ENCODE data around the gene PITPNB. TPM values are rescaled to one million over a fixed set of nuclear protein-coding genes. Genes with fewer than 3 reads are reported as not detected.

The PITPNB gene
- total and polyA plus RNA-seq, 4 donors = 50.7 to 162 (median 102) TPM

DNA sequence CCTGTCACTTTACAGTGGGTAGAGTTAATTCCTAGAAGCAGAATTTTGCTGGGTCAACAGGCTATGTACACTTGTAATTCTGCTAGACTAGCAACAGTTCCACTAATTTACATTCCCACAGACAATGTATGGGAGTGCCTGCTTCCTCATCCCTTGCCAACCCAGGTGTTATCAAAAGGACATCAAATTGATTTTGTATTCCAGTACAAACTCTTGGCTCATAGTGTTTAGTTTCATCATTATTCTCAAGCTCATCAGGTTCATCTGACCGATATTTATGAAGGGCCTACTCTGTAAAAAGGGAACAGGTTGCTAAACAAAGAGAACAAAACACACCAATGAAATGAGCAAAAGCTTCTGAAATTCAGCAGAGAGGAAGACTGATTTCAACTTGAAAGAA lies 30.7 kb downstream of the PITPNB start:
- Histone ChIP-seq H3K27ac (ENCODE audit: low read depth in 1 of 2, low read length in 2 of 2) (peak overlapping the region in 1 of 2 donors; percentile 37), H3K4me3 (ENCODE audit: low read length in 2 of 2) (no peak overlapping the region), H3K36me3 (ENCODE audit: control insufficient read depth in 1 of 2, insufficient read depth in 2 of 2, low read length in 1 of 2) (peaks cover 0 to 6% of the 10 kb centered on the region in 2 donors), H3K4me1 (ENCODE audit: control insufficient read depth in 1 of 2, insufficient read depth in 2 of 2, low read length in 2 of 2) (peaks cover 0 to 4% of the 10 kb centered on the region in 2 donors), H3K27me3 (ENCODE audit: control insufficient read depth in 1 of 2, insufficient read depth in 2 of 2, low read length in 1 of 2) (no peaks in the 10 kb centered on the region), H3K9me3 (ENCODE audit: control insufficient read depth, low read length) (no peaks in the 10 kb centered on the region)
- ATAC-seq (ENCODE audit: low FRiP score) = no peak
- intact Hi-C loops (cut with DNase I) = no loop called here
- WGBS, 2 donors = 92 to 98% methylated on average over 1 of the region's 1 CpG
- DNase-seq = no peak

DNA sequence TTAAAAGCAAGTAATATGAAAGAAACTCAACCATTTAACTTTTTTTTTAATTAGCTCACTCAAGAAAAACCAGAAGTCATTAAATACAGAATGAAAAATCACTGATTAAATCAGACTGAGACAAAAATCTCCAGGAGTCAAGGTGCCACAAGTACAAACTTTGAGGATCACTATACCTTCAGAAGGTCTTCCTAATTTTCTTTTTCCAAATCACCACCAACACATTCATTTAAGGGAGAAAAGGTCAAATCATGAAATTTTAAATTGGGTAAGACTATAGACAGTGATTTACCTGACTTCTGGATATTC lies 32.3 kb downstream of the PITPNB start:
- Histone ChIP-seq H3K36me3 (ENCODE audit: control insufficient read depth in 1 of 2, insufficient read depth in 2 of 2, low read length in 1 of 2) (peaks cover 0 to 6% of the 10 kb centered on the region in 2 donors), H3K27me3 (ENCODE audit: control insufficient read depth in 1 of 2, insufficient read depth in 2 of 2, low read length in 1 of 2) (no peaks in the 10 kb centered on the region), H3K4me3 (ENCODE audit: low read length in 2 of 2) (no peak overlapping the region), H3K4me1 (ENCODE audit: control insufficient read depth in 1 of 2, insufficient read depth in 2 of 2, low read length in 2 of 2) (peaks cover 0 to 4% of the 10 kb centered on the region in 2 donors), H3K9me3 (ENCODE audit: control insufficient read depth, low read length) (no peaks in the 10 kb centered on the region), H3K27ac (ENCODE audit: low read depth in 1 of 2, low read length in 2 of 2) (no peak overlapping the region)
- intact Hi-C loops (cut with DNase I) = loop anchor here in 1 of 2 donors (2.0 kb wide), 1 partner anchor 32 kb away; the partner anchor contains the start of gene PITPNB
- no peak for DNase-seq
- no peak for ATAC-seq (ENCODE audit: low FRiP score)

GRCh38 chr22:27885977-27886842 lies 32.8 kb downstream of the PITPNB start:
- intact Hi-C loops (cut with DNase I) = loop anchor here in 1 of 2 donors (2.0 kb wide), 1 partner anchor 33 kb away; the partner anchor contains the start of gene PITPNB
- Histone ChIP-seq H3K36me3 (ENCODE audit: control insufficient read depth in 1 of 2, insufficient read depth in 2 of 2, low read length in 1 of 2) (peaks cover 0 to 6% of the 10 kb centered on the region in 2 donors), H3K4me1 (ENCODE audit: control insufficient read depth in 1 of 2, insufficient read depth in 2 of 2, low read length in 2 of 2) (peaks cover 0 to 4% of the 10 kb centered on the region in 2 donors), H3K9me3 (ENCODE audit: control insufficient read depth, low read length) (no peaks in the 10 kb centered on the region), H3K27me3 (ENCODE audit: control insufficient read depth in 1 of 2, insufficient read depth in 2 of 2, low read length in 1 of 2) (no peaks in the 10 kb centered on the region), H3K4me3 (ENCODE audit: low read length in 2 of 2) (no peak overlapping the region), H3K27ac (ENCODE audit: low read depth in 1 of 2, low read length in 2 of 2) (no peak overlapping the region)
- no peak for DNase-seq
- ATAC-seq (ENCODE audit: low FRiP score) = peak; percentile 77
- 66 to 73% methylated on average over 3 of the region's 3 CpGs for WGBS, 2 donors

- WGBS, 2 donors = 56 to 71% methylated on average over 5 of the region's 5 CpGs
- Histone ChIP-seq H3K4me3 (ENCODE audit: low read length in 2 of 2) (no peak overlapping the region), H3K36me3 (ENCODE audit: control insufficient read depth in 1 of 2, insufficient read depth in 2 of 2, low read length in 1 of 2) (peaks cover 0 to 4% of the 10 kb centered on the region in 2 donors), H3K27me3 (ENCODE audit: control insufficient read depth in 1 of 2, insufficient read depth in 2 of 2, low read length in 1 of 2) (no peaks in the 10 kb centered on the region), H3K4me1 (ENCODE audit: control insufficient read depth in 1 of 2, insufficient read depth in 2 of 2, low read length in 2 of 2) (peaks cover 3 to 4% of the 10 kb centered on the region in 2 donors), H3K27ac (ENCODE audit: low read depth in 1 of 2, low read length in 2 of 2) (peak overlapping the region in 1 of 2 donors; percentile 1), H3K9me3 (ENCODE audit: control insufficient read depth, low read length) (no peaks in the 10 kb centered on the region)
- no peak for DNase-seq
- ATAC-seq (ENCODE audit: low FRiP score) = no peak
- intact Hi-C loops (cut with DNase I) = loop anchor here in 1 of 2 donors (5.0 kb wide), 1 partner anchor 33 kb away; the partner anchor contains the start of gene PITPNB
Observed at GRCh38 chr22:27883656-27884350, 35.3 kb downstream of the PITPNB start.

- peak overlapping the region; percentile 25 to 39 for H3K27ac ChIP-seq (ENCODE audit: low read depth in 1 of 2, low read length in 2 of 2)
- DNase-seq = no peak
- ATAC-seq (ENCODE audit: low FRiP score) = no peak
- peaks cover 3 to 4% of the 10 kb centered on the region in 2 donors for H3K4me1 ChIP-seq (ENCODE audit: control insufficient read depth in 1 of 2, insufficient read depth in 2 of 2, low read length in 2 of 2)
- intact Hi-C loops (cut with DNase I) = loop anchor here in 1 of 2 donors (5.0 kb wide), 1 partner anchor 35 kb away; the partner anchor contains the start of gene PITPNB
- no peaks in the 10 kb centered on the region for H3K9me3 ChIP-seq (ENCODE audit: control insufficient read depth, low read length)
- no peaks in the 10 kb centered on the region for H3K27me3 ChIP-seq (ENCODE audit: control insufficient read depth in 1 of 2, insufficient read depth in 2 of 2, low read length in 1 of 2)
- H3K36me3 ChIP-seq (ENCODE audit: control insufficient read depth in 1 of 2, insufficient read depth in 2 of 2, low read length in 1 of 2) = peaks cover 0 to 2% of the 10 kb centered on the region in 2 donors
- H3K4me3 ChIP-seq (ENCODE audit: low read length in 2 of 2) = no peak overlapping the region
- WGBS, 2 donors = 60 to 67% methylated on average over 6 of the region's 6 CpGs
Observed at GRCh38 chr22:27882507-27883290, 36.4 kb downstream of the PITPNB start.

GRCh38 chr22:27881421-27881820 lies 37.6 kb downstream of the PITPNB start:
- WGBS, 2 donors = 5% methylated on average over 3 of the region's 3 CpGs
- DNase-seq (no peak), ATAC-seq (ENCODE audit: low FRiP score) (peak; percentile 75)
- intact Hi-C loops (cut with DNase I) = loop anchor here (2.0 to 5.0 kb wide), 2 partner anchors 36 to 127 kb away; partner anchors contain the start of gene PITPNB (in 1 of the 2)
- Histone ChIP-seq H3K4me3 (ENCODE audit: low read length in 2 of 2) (peak overlapping the region in 1 of 2 donors; percentile 34), H3K4me1 (ENCODE audit: control insufficient read depth in 1 of 2, insufficient read depth in 2 of 2, low read length in 2 of 2) (peaks cover 3% of the 10 kb centered on the region in 2 donors), H3K27me3 (ENCODE audit: control insufficient read depth in 1 of 2, insufficient read depth in 2 of 2, low read length in 1 of 2) (no peaks in the 10 kb centered on the region), H3K27ac (ENCODE audit: low read depth in 1 of 2, low read length in 2 of 2) (peak overlapping the region; percentile 2 to 77), H3K36me3 (ENCODE audit: control insufficient read depth in 1 of 2, insufficient read depth in 2 of 2, low read length in 1 of 2) (peaks cover 0 to 2% of the 10 kb centered on the region in 2 donors), H3K9me3 (ENCODE audit: control insufficient read depth, low read length) (no peaks in the 10 kb centered on the region)

- 11% methylated on average over 6 of the region's 6 CpGs for WGBS, 2 donors
- DNase-seq (no peak), ATAC-seq (ENCODE audit: low FRiP score) (peak; percentile 91)
- Histone ChIP-seq H3K9me3 (ENCODE audit: control insufficient read depth, low read length) (no peaks in the 10 kb centered on the region), H3K4me1 (ENCODE audit: control insufficient read depth in 1 of 2, insufficient read depth in 2 of 2, low read length in 2 of 2) (peaks cover under 1 to 3% of the 10 kb centered on the region in 2 donors), H3K27me3 (ENCODE audit: control insufficient read depth in 1 of 2, insufficient read depth in 2 of 2, low read length in 1 of 2) (no peaks in the 10 kb centered on the region), H3K4me3 (ENCODE audit: low read length in 2 of 2) (peak overlapping the region in 1 of 2 donors; percentile 34), H3K27ac (ENCODE audit: low read depth in 1 of 2, low read length in 2 of 2) (peak overlapping the region; percentile 2 to 77), H3K36me3 (ENCODE audit: control insufficient read depth in 1 of 2, insufficient read depth in 2 of 2, low read length in 1 of 2) (peaks cover 0 to 2% of the 10 kb centered on the region in 2 donors)
- intact Hi-C loops (cut with DNase I) = loop anchor here (2.0 to 5.0 kb wide), 2 partner anchors 36 to 128 kb away; partner anchors contain the start of gene PITPNB (in 1 of the 2)
Observed at GRCh38 chr22:27880778-27881394, 38.2 kb downstream of the PITPNB start.
